ENCODE results near the gene TBXA2R.
"Not testable (repeated sequence)": the region's sequence is repeated elsewhere in the genome, so short reads cannot be mapped to it uniquely, and the experiment has no call there.

The TBXA2R gene

GRCh38 chr19:3638208-3639193 is 31.8 kb upstream of the TBXA2R start:
- DNase-seq: no peak

DNA sequence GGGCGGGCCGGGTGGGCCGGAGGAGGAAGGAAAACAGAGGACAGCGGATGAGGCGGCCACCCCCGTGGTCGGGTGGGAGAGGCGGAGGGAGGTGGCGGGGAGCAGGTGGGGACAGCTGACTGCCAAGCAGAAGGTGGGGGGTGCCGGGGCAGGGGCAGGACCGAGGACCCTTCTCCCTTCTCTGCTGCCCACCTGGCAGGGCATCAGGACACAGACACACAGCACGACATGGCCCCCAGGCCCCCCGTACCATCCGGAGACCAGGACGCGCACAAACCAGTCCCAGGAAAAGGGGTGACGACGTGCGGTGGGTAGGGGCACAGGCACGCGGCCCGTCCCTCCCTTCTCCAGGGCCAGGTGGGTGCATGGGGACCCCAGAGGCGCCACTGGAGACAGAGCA is 30.9 kb upstream of the TBXA2R start:
- no peak for DNase-seq

- no peak for DNase-seq
Observed at GRCh38 chr19:3636962-3637361, 30.3 kb upstream of the TBXA2R start.

DNA sequence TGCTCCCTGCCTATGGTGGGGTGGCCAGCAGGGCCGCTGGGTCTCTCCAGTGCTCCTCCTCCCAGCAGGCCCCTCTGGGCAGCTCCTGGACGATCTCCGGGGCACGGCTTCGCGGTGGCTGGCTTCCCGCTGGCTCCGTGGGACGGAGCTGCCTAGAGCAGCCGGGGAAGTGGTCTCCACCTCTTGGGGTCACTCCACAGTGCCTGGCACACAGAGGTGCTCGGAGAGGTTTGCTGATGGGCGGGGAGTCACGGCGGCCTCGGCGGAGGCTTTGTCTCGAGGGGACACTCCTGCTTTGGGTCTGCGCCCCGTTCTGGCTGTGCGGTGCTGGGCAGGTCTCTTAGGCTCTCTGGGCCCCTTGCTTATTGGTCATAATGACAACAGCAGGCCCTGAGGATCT is 29.8 kb upstream of the TBXA2R start:
- no peak for DNase-seq

DNA sequence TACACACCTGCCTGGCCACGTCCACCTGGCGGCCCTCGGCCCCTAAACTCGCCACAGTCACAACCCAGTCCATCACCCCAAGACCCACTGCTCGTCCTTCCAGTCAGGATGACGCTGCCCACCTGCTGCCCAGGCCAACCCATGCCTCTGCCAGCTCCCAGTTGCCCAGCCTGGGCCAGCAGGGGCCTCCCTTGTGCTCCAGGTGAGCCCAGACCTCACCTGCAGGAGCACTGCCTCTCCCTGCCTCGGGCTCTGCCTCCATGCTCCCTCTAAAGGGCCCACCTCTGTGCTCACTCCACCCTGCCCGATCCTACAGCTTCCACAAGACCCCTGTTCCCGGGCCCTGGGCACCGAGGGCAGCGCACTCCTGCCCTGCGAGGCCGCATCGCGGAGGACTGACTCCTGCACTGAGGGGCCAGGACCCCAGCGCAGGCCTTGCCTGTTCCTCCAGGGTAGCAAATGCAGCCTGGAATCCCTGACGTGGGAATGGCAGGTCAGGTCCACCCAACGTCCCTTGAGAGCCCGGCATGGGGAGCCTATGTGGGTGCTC is 27.9 kb upstream of the TBXA2R start:
- no peak for DNase-seq

GRCh38 chr19:3633559-3633988 is 26.9 kb upstream of the TBXA2R start:
- no peak for DNase-seq

GRCh38 chr19:3632739-3633558 is 26.3 kb upstream of the TBXA2R start:
- DNase-seq: no peak

DNA sequence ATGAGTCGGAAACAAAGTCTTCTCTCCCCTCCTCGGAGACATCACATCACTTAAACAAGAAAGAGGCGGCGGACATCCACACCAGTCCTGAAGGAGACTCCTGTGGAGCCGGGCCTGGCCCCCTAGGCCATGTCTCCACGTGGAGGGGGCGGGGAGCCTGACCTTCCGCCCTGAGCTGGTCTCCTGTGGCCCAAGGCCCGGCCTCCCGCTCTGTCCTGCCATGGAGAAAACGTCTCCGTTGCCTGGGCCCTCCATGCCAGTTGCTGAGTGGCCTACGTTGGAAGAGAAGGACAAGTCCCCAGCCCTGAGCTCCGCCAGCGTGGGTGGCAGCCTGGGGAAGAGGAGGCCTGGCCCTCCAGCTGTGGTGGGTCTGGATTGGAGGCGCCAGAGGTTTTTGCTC is 25.4 kb upstream of the TBXA2R start:
- no peak for DNase-seq

DNA sequence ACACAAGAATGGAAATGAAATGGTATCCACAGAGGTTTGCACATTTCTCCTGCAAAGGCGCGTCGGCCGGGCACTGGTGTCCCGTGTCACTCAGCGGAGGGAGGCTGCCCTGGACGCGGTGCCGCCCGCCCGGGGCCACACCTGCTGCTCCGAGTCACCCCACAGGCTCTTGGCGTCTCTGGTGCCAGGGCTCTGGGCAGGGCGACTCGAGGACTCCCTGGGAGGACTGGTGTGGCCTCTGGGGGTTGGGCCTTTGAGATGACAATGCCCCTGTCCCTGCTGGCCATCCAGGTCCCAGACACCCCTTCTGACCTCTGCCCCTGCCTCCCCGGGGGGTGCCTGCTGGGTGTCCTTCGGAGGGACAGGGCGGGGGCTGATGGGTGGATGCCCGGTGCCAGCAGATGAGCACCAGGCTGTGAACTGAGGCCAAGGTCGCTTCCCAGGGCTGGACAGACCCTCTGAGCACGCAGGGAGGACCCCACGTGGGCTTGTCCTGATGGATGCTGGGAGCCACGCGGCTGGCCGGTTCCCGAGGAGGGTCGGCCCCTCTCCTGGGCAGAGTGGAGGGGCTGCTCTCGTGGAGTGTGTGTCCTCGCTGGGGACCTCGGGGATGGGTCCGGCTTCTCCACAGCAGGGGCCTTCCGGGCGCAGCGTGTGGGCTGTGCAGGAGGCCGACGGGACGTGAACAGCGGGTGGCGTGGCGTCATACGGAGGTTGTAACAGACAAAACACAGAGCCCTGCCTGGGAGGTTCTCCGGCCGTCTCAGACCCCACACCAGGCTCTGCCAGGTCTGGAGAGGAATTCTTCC is 24.6 kb upstream of the TBXA2R start:
- no peak for DNase-seq

- not testable (repeated sequence) for DNase-seq
Observed at GRCh38 chr19:3628766-3629165, 22.1 kb upstream of the TBXA2R start.

GRCh38 chr19:3627351-3627723 is 20.7 kb upstream of the TBXA2R start:
- DNase-seq: no peak

GRCh38 chr19:3626473-3627350 is 20.0 kb upstream of the TBXA2R start, which contains the start of gene CACTIN:
CACTIN (minus strand) TSS chr19:3626790; CDS start chr19:3626762, 28 bp downstream.
- DNase-seq: peak; percentile 98

- DNase-seq: peak; percentile 16
Observed at GRCh38 chr19:3625996-3626472, 19.4 kb upstream of the TBXA2R start.

DNA sequence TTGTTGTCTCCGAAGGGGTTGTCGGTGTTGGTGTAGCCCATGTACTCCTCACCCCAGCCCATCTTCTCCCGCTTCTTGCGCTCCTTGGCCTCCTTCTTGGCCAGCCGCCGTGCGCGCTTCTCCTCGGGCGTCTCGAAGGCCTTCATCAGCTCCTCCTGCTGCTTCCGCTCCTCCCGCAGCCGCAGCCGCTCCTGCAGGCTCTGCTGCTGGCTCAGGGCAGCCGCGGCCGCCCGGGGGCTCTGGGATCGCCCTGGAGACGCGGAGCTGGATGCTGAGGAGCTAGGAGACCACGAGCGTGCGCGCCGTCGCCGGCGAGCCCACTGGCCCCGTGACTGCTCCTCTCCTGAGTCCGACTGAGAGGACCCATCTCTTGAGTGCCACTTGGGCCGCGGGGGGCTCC is 17.0 kb upstream of the TBXA2R start:
- no peak for DNase-seq

GRCh38 chr19:3622224-3622623 is 15.5 kb upstream of the TBXA2R start:
- DNase-seq: no peak

DNA sequence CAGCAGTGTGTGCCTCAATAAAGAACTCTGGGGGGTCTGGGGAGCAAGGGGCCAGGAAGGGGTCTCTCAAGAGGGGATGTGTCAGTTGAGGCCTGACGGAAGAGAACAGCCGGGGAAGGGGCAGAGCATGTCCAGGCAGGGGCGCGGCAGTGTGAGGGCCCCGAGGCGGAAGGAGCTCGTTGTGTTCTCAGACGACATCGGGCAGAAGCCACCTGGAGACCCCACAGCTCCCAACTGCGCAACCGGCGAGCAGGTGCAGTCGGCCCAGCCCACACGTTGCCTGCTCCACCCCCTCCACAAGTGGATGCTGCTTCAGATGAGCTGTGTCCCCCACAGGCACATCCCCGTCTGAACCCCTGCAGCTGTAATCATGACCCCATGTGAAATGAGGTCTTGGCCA is 15.0 kb upstream of the TBXA2R start:
- no peak for DNase-seq

GRCh38 chr19:3620817-3621547 is 14.3 kb upstream of the TBXA2R start:
- DNase-seq: no peak

DNA sequence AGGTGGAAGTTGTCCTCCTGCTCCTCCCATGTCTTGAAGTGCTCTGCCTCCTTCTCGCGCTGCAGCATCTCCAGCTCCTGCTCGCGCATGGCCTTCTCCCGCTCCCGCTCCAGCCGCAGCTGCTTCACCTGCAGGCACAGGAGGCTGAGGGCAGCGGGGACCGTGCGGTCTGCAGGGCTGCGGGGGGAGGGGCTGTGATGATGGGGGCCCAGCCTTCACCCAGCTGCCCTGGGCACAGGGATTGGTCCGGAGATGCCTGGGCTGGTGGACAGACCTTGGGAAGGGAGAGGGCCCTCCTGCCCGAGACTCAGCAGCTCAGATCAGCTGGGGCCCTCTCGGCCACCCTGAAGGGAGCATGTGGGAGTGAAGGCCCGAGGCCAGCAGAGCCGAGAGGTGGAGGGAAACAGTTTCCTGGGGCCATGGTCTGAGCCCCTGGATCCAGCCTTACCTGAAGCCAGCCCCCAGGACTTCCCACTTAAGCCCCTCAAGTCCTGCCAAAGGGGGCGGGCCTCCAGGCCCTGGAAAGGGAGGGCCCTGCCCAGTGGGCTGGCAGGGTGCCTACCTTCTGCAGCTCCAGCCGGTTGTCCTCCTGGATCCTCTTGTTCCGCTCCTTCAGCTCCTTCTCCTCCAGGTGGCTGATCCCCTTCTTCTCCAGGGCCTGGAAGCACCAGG is 13.6 kb upstream of the TBXA2R start:
- DNase-seq: no peak

DNA sequence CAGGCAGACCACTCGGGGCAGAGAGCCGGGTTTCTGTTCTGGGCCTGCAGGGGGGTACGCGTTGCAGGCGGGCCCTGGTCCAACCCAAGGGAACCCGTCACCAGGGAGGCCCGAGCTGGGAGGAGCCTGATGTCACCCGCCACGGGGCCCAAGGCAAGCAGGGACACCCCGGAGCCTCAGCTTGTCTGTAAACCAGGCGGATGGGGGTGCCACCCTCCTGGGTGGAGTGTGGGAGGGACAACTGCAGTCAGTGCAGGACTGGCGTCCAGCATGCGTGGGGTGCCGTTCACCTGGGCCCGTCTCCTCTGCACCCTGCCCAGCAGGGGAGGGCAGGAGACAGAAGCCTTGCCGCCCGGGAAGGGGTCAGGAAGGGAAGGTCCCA is 12.9 kb upstream of the TBXA2R start:
- DNase-seq: no peak
